ENCODE measurements around the gene TMPRSS11D. TPM values are rescaled to one million over a fixed set of nuclear protein-coding genes. Genes with fewer than 3 reads are reported as not detected.
A peak's percentile ranks its signal among the peaks of the same experiment; 100 is the strongest.

The TMPRSS11D gene, protein sequence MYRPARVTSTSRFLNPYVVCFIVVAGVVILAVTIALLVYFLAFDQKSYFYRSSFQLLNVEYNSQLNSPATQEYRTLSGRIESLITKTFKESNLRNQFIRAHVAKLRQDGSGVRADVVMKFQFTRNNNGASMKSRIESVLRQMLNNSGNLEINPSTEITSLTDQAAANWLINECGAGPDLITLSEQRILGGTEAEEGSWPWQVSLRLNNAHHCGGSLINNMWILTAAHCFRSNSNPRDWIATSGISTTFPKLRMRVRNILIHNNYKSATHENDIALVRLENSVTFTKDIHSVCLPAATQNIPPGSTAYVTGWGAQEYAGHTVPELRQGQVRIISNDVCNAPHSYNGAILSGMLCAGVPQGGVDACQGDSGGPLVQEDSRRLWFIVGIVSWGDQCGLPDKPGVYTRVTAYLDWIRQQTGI
- total RNA-seq: not detected
- polyA plus RNA-seq (ENCODE audit: insufficient read length in 2 of 2): not detected
- long read RNA-seq, donor 1: 0 reads
- long read RNA-seq, donor 2: 0 reads
- long read RNA-seq, donor 3: 0 reads
- long read RNA-seq, donor 4: 0 reads

DNA sequence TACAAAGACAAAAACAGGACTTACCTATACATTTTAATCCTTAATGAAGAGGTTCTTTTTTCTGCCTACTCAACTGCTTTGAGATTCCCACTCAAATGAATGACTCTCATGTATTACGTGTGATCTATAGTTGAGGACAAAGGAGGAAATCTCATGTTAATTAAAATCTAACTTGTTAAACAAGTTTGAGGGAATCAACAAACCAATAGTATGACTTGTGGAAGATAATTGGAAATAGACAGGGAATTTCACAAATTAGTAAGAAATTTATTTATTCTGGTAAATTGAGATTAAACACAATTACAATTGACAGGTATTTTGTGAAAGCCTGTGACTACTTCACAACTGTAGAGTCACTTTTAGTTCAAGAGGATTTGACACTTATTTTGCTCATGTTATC is at the start of gene TMPRSS11D:
TSS of gene TMPRSS11D (minus strand) at position 101 of the 400 bp plus-strand sequence. CDS start at position 32, 69 bp downstream.
- Histone ChIP-seq H3K9me3 (ENCODE audit: control insufficient read depth, insufficient read depth, low read length) (no peaks in the 10 kb centered on the region), H3K27me3 (ENCODE audit: control insufficient read depth, insufficient read depth, low read length) (no peaks in the 10 kb centered on the region), H3K4me1 (ENCODE audit: control insufficient read depth, insufficient read depth, low read length) (no peaks in the 10 kb centered on the region), H3K27ac (ENCODE audit: low read depth, low read length) (no peak within 1 kb of the TSS), H3K4me3 (ENCODE audit: low read depth, low read length) (no peak within 1 kb of the TSS), H3K36me3 (ENCODE audit: control insufficient read depth, insufficient read depth, low read length) (no peaks in the 10 kb centered on the region)
- no peak for DNase-seq (ENCODE audit: low read depth in 4 of 6, low spot score in 6 of 6)
- no CpG with 5 or more reads among the region's 1 CpG for WGBS (ENCODE audit: insufficient coverage)

DNA sequence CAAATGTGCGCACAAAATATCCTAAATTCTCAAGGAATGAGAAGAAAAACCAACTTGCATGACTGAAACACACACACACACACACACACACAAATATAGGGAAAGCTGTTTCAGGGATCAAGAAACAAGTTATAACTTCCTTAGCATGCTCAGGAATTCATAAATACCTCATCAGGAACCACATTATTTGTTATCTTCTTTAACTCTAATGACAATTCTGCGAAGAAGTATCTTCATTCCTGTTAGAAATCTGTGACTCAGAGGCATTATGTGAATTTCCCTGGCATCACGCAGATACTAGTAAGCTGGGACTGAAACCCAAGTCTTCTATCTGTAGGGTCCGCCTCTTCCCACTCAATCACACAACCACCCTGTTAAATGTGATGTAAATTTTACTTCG is 49.2 kb upstream of the TMPRSS11D start:
- Histone ChIP-seq H3K27ac (ENCODE audit: low read depth, low read length) (no peak overlapping the region), H3K4me3 (ENCODE audit: low read depth, low read length) (no peak overlapping the region), H3K27me3 (ENCODE audit: control insufficient read depth, insufficient read depth, low read length) (no peaks in the 10 kb centered on the region), H3K4me1 (ENCODE audit: control insufficient read depth, insufficient read depth, low read length) (no peaks in the 10 kb centered on the region), H3K36me3 (ENCODE audit: control insufficient read depth, insufficient read depth, low read length) (no peaks in the 10 kb centered on the region), H3K9me3 (ENCODE audit: control insufficient read depth, insufficient read depth, low read length) (no peaks in the 10 kb centered on the region)
- no peak for DNase-seq (ENCODE audit: low read depth in 4 of 6, low spot score in 6 of 6)
- WGBS (ENCODE audit: insufficient coverage): 100% methylated on average over 1 of the region's 5 CpGs

DNA sequence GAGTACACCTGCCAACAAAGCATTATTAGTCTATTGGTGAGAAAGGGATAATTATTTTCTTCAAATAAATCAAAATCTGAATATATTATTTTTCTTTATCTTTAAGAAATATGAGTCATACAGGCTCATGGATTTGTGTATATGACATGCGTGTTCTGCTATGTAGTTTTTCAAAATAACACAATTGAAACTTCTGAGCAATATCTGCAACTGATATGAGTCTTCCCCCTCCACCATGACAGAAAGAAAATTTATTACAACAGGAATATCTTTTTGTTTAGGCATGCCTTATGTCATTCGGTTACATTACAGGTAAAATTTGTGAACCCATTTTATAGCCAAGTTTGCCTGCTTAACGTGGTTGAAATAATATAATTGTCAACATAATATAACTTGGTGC is 47.5 kb upstream of the TMPRSS11D start:
- no CpG with 5 or more reads among the region's 3 CpGs for WGBS (ENCODE audit: insufficient coverage)
- Histone ChIP-seq H3K27me3 (ENCODE audit: control insufficient read depth, insufficient read depth, low read length) (no peaks in the 10 kb centered on the region), H3K4me1 (ENCODE audit: control insufficient read depth, insufficient read depth, low read length) (no peaks in the 10 kb centered on the region), H3K4me3 (ENCODE audit: low read depth, low read length) (no peak overlapping the region), H3K27ac (ENCODE audit: low read depth, low read length) (no peak overlapping the region), H3K9me3 (ENCODE audit: control insufficient read depth, insufficient read depth, low read length) (no peaks in the 10 kb centered on the region), H3K36me3 (ENCODE audit: control insufficient read depth, insufficient read depth, low read length) (no peaks in the 10 kb centered on the region)
- DNase-seq (ENCODE audit: low read depth in 4 of 6, low spot score in 6 of 6): no peak

GRCh38 chr4:67929426-67929825 is 45.6 kb upstream of the TMPRSS11D start:
- H3K27ac ChIP-seq (ENCODE audit: low read depth, low read length): no peak overlapping the region
- WGBS (ENCODE audit: insufficient coverage): no CpG with 5 or more reads among the region's 3 CpGs
- H3K4me1 ChIP-seq (ENCODE audit: control insufficient read depth, insufficient read depth, low read length): no peaks in the 10 kb centered on the region
- H3K9me3 ChIP-seq (ENCODE audit: control insufficient read depth, insufficient read depth, low read length): no peaks in the 10 kb centered on the region
- no peaks in the 10 kb centered on the region for H3K27me3 ChIP-seq (ENCODE audit: control insufficient read depth, insufficient read depth, low read length)
- no peak overlapping the region for H3K4me3 ChIP-seq (ENCODE audit: low read depth, low read length)
- H3K36me3 ChIP-seq (ENCODE audit: control insufficient read depth, insufficient read depth, low read length): no peaks in the 10 kb centered on the region
- DNase-seq (ENCODE audit: low read depth in 4 of 6, low spot score in 6 of 6): no peak

DNA sequence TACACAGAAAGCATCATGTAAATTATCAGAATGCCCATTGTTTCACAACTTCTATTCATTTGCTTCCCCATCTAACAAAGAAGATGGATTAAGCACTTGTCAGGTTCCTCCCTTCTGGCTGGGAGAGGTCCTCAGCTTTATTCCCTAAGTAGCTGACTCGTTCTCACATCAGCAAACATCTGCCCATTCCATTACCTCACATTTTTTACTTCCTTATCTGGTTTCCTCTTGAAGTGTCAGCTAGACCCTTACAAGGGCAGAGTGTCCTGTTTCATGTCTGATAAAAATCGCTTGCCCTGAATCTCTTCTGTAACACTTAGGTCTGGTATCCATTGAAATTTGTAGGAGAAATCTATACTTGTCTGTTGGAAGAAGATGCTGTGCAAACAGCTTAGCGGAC is 44.7 kb upstream of the TMPRSS11D start:
- DNase-seq (ENCODE audit: low read depth in 4 of 6, low spot score in 6 of 6): no peak
- Histone ChIP-seq H3K4me1 (ENCODE audit: control insufficient read depth, insufficient read depth, low read length) (no peaks in the 10 kb centered on the region), H3K9me3 (ENCODE audit: control insufficient read depth, insufficient read depth, low read length) (no peaks in the 10 kb centered on the region), H3K36me3 (ENCODE audit: control insufficient read depth, insufficient read depth, low read length) (no peaks in the 10 kb centered on the region), H3K27ac (ENCODE audit: low read depth, low read length) (no peak overlapping the region), H3K4me3 (ENCODE audit: low read depth, low read length) (no peak overlapping the region), H3K27me3 (ENCODE audit: control insufficient read depth, insufficient read depth, low read length) (no peaks in the 10 kb centered on the region)
- 55% methylated on average over 2 of the region's 3 CpGs for WGBS (ENCODE audit: insufficient coverage)

DNA sequence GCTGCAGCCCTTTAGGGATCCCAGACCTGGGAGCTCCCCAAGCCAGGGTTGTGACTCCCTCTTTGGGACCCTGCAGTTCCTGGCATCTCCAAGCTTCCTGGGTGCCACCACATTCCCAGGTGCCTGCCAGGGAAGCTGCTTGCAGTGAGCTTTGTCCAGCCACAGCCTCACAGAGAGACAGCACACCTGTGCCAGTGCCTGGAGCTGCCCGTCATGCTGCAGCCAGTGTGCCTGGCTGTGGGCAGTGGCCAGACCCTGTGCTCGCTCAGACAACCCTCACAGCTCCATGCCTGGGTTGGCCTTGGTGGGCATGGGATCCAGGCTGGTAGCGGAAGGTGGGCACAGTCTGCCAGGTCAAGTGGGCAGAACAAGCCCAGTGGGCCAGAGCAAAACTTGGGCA is 43.4 kb upstream of the TMPRSS11D start:
- no peak for DNase-seq (ENCODE audit: low read depth in 4 of 6, low spot score in 6 of 6)

DNA sequence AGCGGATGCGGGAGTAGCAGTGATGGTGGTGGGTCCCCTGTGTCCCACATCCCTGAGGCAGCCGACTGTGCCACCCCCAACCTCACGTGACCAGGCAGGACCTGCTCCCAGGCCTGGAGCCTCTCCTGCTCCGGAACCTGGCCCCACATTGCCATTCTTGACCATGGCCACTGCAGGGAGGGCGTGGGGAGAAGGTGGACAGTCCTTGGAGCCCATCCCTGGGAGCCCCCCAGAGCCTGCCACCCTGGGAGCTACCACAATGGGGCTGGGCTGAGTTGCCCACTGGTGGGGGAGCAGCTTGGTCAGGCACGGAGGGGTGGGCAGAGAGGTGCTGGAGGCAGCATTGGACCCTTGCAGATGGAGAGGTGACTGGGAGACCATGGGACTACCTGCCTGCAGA is 42.7 kb upstream of the TMPRSS11D start:
- H3K4me3 ChIP-seq (ENCODE audit: low read depth, low read length): no peak overlapping the region
- 96% methylated on average over 6 of the region's 7 CpGs for WGBS (ENCODE audit: insufficient coverage)
- H3K4me1 ChIP-seq (ENCODE audit: control insufficient read depth, insufficient read depth, low read length): no peaks in the 10 kb centered on the region
- no peak overlapping the region for H3K27ac ChIP-seq (ENCODE audit: low read depth, low read length)
- H3K36me3 ChIP-seq (ENCODE audit: control insufficient read depth, insufficient read depth, low read length): no peaks in the 10 kb centered on the region
- H3K27me3 ChIP-seq (ENCODE audit: control insufficient read depth, insufficient read depth, low read length): no peaks in the 10 kb centered on the region
- DNase-seq (ENCODE audit: low read depth in 4 of 6, low spot score in 6 of 6): no peak
- no peaks in the 10 kb centered on the region for H3K9me3 ChIP-seq (ENCODE audit: control insufficient read depth, insufficient read depth, low read length)

More for the DNA sequence above, 43.4 kb upstream of the TMPRSS11D start:
- Histone ChIP-seq H3K4me1 (ENCODE audit: control insufficient read depth, insufficient read depth, low read length) (no peaks in the 10 kb centered on the region), H3K4me3 (ENCODE audit: low read depth, low read length) (no peak overlapping the region), H3K27me3 (ENCODE audit: control insufficient read depth, insufficient read depth, low read length) (no peaks in the 10 kb centered on the region), H3K9me3 (ENCODE audit: control insufficient read depth, insufficient read depth, low read length) (no peaks in the 10 kb centered on the region), H3K27ac (ENCODE audit: low read depth, low read length) (no peak overlapping the region), H3K36me3 (ENCODE audit: control insufficient read depth, insufficient read depth, low read length) (no peaks in the 10 kb centered on the region)
- 95% methylated on average over 3 of the region's 3 CpGs for WGBS (ENCODE audit: insufficient coverage)

- Histone ChIP-seq H3K27me3 (ENCODE audit: control insufficient read depth, insufficient read depth, low read length) (no peaks in the 10 kb centered on the region), H3K27ac (ENCODE audit: low read depth, low read length) (no peak overlapping the region), H3K36me3 (ENCODE audit: control insufficient read depth, insufficient read depth, low read length) (no peaks in the 10 kb centered on the region), H3K9me3 (ENCODE audit: control insufficient read depth, insufficient read depth, low read length) (no peaks in the 10 kb centered on the region), H3K4me1 (ENCODE audit: control insufficient read depth, insufficient read depth, low read length) (no peaks in the 10 kb centered on the region), H3K4me3 (ENCODE audit: low read depth, low read length) (no peak overlapping the region)
- 100% methylated on average over 1 of the region's 4 CpGs for WGBS (ENCODE audit: insufficient coverage)
- no peak for DNase-seq (ENCODE audit: low read depth in 4 of 6, low spot score in 6 of 6)
These were observed 38.9 kb upstream of the TMPRSS11D start for GRCh38 chr4:67922697-67923096.

GRCh38 chr4:67918428-67918827 is 34.6 kb upstream of the TMPRSS11D start:
- DNase-seq (ENCODE audit: low read depth in 4 of 6, low spot score in 6 of 6): peak in 1 of 6 donors; percentile 47
- Histone ChIP-seq H3K36me3 (ENCODE audit: control insufficient read depth, insufficient read depth, low read length) (no peaks in the 10 kb centered on the region), H3K27me3 (ENCODE audit: control insufficient read depth, insufficient read depth, low read length) (no peaks in the 10 kb centered on the region), H3K4me3 (ENCODE audit: low read depth, low read length) (no peak overlapping the region), H3K4me1 (ENCODE audit: control insufficient read depth, insufficient read depth, low read length) (no peaks in the 10 kb centered on the region), H3K27ac (ENCODE audit: low read depth, low read length) (no peak overlapping the region), H3K9me3 (ENCODE audit: control insufficient read depth, insufficient read depth, low read length) (no peaks in the 10 kb centered on the region)

GRCh38 chr4:67915400-67915966 is 31.7 kb upstream of the TMPRSS11D start:
- no peaks in the 10 kb centered on the region for H3K4me1 ChIP-seq (ENCODE audit: control insufficient read depth, insufficient read depth, low read length)
- WGBS (ENCODE audit: insufficient coverage): 96% methylated on average over 3 of the region's 5 CpGs

More at GRCh38 chr4:67915400-67915966, 31.7 kb upstream of the TMPRSS11D start:
- Histone ChIP-seq H3K9me3 (ENCODE audit: control insufficient read depth, insufficient read depth, low read length) (no peaks in the 10 kb centered on the region), H3K27ac (ENCODE audit: low read depth, low read length) (no peak overlapping the region), H3K27me3 (ENCODE audit: control insufficient read depth, insufficient read depth, low read length) (no peaks in the 10 kb centered on the region), H3K4me3 (ENCODE audit: low read depth, low read length) (no peak overlapping the region), H3K36me3 (ENCODE audit: control insufficient read depth, insufficient read depth, low read length) (no peaks in the 10 kb centered on the region)
- DNase-seq (ENCODE audit: low read depth in 4 of 6, low spot score in 6 of 6): no peak

Measured in spinal cord (tissue), 10 donors.